C4-2B (cell line): ENCODE data around the gene KDSR.

Source experiments
- CTCF ChIP-seq: fragments of 450-650 bp; conservative IDR thresholded peaks from 2 replicates; pipeline ENCODE4 v1.5.1; 2017; ENCODE audit warnings: mild to moderate bottlenecking
- ZFX ChIP-seq: fragments of 450-650 bp; IDR thresholded peaks from 2 replicates; pipeline ENCODE4 v1.6.1; 2017

DNA sequence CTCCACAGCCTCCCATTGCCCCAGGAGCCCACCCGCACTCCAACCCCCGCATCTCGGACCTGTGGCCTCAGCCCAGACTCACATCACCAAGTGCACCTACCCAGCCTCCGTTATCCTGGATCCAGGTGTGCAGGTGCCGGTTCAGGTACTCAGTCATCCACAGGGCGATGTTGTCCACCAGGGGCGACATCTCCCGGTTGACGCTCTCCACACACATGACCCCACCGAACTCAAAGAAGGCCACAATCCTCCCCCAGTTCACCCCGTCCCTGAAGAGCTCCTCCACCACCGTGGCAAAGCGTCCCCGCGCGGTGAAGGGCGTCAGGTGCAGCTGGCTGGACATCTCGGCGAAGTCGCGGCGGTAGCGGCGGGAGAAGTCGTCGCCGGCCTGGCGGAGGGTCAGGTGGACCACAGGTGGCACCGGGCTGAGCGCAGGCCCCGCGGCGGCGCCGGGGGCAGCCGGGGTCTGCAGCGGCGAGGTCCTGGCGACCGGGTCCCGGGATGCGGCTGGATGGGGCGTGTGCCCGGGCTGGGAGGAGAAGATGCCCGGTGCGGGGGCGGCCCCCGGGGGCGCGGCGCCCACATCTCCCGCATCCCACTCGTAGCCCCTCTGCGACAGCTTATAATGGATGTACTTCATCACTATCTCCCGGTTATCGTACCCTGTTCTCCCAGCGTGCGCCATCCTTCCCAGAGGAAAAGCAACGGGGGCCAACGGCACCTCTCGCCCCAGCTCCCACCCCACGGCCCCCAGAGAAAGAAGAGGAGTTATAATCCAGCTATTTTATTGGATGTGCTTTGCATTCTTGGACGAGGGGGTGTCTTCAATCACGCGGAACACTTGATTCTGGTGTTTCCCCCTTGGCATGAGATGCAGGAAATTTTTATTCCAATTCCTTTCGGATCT, 48.8 kb downstream of the KDSR start:
- TF ChIP-seq CTCF (no peak), ZFX (no peak)
